SK-N-SH treated with all-trans-retinoic acid at 6 μM for 48 hours (cell line): Measurements from ENCODE around the gene RTN4RL2.

Experiments used
- ARNTL ChIP-seq: fragments of 450-650 bp; formaldehyde crosslinking; IDR thresholded peaks from 2 replicates; pipeline ENCODE4 v1.5.0; 2020; ENCODE audit warnings: low read depth, mild to moderate bottlenecking, moderate library complexity, borderline replicate concordance
- CSDC2 ChIP-seq: fragments of 250-450 bp; sonication (Bioruptor Pico); IDR thresholded peaks from 2 replicates; pipeline ENCODE4 v1.5.0; 2020; ENCODE audit warnings: mild to moderate bottlenecking, moderate library complexity
- ESRRG ChIP-seq: fragments of 250-450 bp; sonication (Bioruptor Pico); IDR thresholded peaks from 2 replicates; pipeline ENCODE4 v1.6.1; 2021; ENCODE audit warnings: mild to moderate bottlenecking
- ISL1 ChIP-seq: fragments of 250-450 bp; sonication (Bioruptor Pico); IDR thresholded peaks from 2 replicates; pipeline ENCODE4 v2.1.2; 2022; ENCODE audit warnings: mild to moderate bottlenecking, moderate library complexity
- PPARA ChIP-seq: fragments of 250-450 bp; sonication (Bioruptor Pico); IDR thresholded peaks from 2 replicates; pipeline ENCODE4 v1.5.0; 2020; ENCODE audit warnings: mild to moderate bottlenecking, borderline replicate concordance
- RARB ChIP-seq: fragments of 250-450 bp; sonication (Bioruptor Pico); IDR thresholded peaks from 2 replicates; pipeline ENCODE4 v1.8.0; 2021; ENCODE audit warnings: mild to moderate bottlenecking, moderate library complexity
- TOX ChIP-seq: fragments of 250-450 bp; sonication (Bioruptor Pico); IDR thresholded peaks from 2 replicates; pipeline ENCODE4 v1.8.0; 2021; ENCODE audit warnings: mild to moderate bottlenecking, moderate library complexity, borderline replicate concordance
- ZFP3 ChIP-seq: fragments of 250-450 bp; sonication (Bioruptor Pico); IDR thresholded peaks from 2 replicates; pipeline ENCODE4 v1.5.0; 2020; ENCODE audit warnings: mild to moderate bottlenecking, moderate library complexity
- ZFP30 ChIP-seq: fragments of 450-650 bp; formaldehyde crosslinking; IDR thresholded peaks from 2 replicates; pipeline ENCODE4 v1.5.0; 2022; ENCODE audit warnings: mild to moderate bottlenecking, moderate library complexity
- ZNF565 ChIP-seq: fragments of 450-650 bp; formaldehyde crosslinking; conservative IDR thresholded peaks from 2 replicates; pipeline ENCODE4 v1.5.0; 2020; ENCODE audit warnings: low read depth, mild to moderate bottlenecking, moderate library complexity
- ZNF8 ChIP-seq: fragments of 450-650 bp; formaldehyde crosslinking; IDR thresholded peaks from 2 replicates; pipeline ENCODE4 v1.5.0; 2020; ENCODE audit warnings: mild to moderate bottlenecking, moderate library complexity
- TF ChIP-seq, protein P1 (sequence below): fragments of 250-450 bp; sonication (Bioruptor Pico); IDR thresholded peaks from 2 replicates; pipeline ENCODE4 v1.5.1; 2020; ENCODE audit warnings: low read depth, mild to moderate bottlenecking, moderate library complexity
- TF ChIP-seq, protein P2 (sequence below): fragments of 250-450 bp; sonication (Bioruptor Pico); IDR thresholded peaks from 2 replicates; pipeline ENCODE4 v1.8.0; 2020; ENCODE audit warnings: mild to moderate bottlenecking, moderate library complexity, borderline replicate concordance
- TF ChIP-seq, protein P3 (sequence below): fragments of 250-450 bp; sonication (Bioruptor Pico); IDR thresholded peaks from 2 replicates; pipeline ENCODE4 v1.5.0; 2020; ENCODE audit warnings: mild to moderate bottlenecking, moderate library complexity

- no peak for TF ChIP-seq ZFP3
- no peak for TF ChIP-seq ZNF8 (CRISPR knock-in tag)
- TF ChIP-seq RARB (CRISPR knock-in tag): no peak
- TF ChIP-seq ZFP30: no peak
- TF ChIP-seq, protein P1, sequence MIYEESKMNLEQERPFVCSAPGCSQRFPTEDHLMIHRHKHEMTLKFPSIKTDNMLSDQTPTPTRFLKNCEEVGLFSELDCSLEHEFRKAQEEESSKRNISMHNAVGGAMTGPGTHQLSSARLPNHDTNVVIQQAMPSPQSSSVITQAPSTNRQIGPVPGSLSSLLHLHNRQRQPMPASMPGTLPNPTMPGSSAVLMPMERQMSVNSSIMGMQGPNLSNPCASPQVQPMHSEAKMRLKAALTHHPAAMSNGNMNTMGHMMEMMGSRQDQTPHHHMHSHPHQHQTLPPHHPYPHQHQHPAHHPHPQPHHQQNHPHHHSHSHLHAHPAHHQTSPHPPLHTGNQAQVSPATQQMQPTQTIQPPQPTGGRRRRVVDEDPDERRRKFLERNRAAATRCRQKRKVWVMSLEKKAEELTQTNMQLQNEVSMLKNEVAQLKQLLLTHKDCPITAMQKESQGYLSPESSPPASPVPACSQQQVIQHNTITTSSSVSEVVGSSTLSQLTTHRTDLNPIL (CRISPR knock-in tag): no peak
- TF ChIP-seq, protein P2, sequence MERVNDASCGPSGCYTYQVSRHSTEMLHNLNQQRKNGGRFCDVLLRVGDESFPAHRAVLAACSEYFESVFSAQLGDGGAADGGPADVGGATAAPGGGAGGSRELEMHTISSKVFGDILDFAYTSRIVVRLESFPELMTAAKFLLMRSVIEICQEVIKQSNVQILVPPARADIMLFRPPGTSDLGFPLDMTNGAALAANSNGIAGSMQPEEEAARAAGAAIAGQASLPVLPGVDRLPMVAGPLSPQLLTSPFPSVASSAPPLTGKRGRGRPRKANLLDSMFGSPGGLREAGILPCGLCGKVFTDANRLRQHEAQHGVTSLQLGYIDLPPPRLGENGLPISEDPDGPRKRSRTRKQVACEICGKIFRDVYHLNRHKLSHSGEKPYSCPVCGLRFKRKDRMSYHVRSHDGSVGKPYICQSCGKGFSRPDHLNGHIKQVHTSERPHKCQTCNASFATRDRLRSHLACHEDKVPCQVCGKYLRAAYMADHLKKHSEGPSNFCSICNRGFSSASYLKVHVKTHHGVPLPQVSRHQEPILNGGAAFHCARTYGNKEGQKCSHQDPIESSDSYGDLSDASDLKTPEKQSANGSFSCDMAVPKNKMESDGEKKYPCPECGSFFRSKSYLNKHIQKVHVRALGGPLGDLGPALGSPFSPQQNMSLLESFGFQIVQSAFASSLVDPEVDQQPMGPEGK (CRISPR knock-in tag): no peak
- TF ChIP-seq PPARA: no peak
- no peak for TF ChIP-seq ZNF565 (CRISPR knock-in tag)
- TF ChIP-seq CSDC2 (CRISPR knock-in tag): no peak
- TF ChIP-seq ARNTL: no peak
- no peak for TF ChIP-seq ISL1
- TF ChIP-seq TOX (CRISPR knock-in tag): no peak
- TF ChIP-seq ESRRG (CRISPR knock-in tag): no peak
- TF ChIP-seq, protein P3, sequence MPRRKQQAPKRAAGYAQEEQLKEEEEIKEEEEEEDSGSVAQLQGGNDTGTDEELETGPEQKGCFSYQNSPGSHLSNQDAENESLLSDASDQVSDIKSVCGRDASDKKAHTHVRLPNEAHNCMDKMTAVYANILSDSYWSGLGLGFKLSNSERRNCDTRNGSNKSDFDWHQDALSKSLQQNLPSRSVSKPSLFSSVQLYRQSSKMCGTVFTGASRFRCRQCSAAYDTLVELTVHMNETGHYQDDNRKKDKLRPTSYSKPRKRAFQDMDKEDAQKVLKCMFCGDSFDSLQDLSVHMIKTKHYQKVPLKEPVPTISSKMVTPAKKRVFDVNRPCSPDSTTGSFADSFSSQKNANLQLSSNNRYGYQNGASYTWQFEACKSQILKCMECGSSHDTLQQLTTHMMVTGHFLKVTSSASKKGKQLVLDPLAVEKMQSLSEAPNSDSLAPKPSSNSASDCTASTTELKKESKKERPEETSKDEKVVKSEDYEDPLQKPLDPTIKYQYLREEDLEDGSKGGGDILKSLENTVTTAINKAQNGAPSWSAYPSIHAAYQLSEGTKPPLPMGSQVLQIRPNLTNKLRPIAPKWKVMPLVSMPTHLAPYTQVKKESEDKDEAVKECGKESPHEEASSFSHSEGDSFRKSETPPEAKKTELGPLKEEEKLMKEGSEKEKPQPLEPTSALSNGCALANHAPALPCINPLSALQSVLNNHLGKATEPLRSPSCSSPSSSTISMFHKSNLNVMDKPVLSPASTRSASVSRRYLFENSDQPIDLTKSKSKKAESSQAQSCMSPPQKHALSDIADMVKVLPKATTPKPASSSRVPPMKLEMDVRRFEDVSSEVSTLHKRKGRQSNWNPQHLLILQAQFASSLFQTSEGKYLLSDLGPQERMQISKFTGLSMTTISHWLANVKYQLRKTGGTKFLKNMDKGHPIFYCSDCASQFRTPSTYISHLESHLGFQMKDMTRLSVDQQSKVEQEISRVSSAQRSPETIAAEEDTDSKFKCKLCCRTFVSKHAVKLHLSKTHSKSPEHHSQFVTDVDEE (CRISPR knock-in tag): no peak
These were observed 44.2 kb downstream of the RTN4RL2 start for GRCh38 chr11:57504511-57504910.
